Activated T-cell treated with anti-CD3 and anti-CD28 coated beads, Interleukin-2, amount 50 U/mL, for 1 hour (primary cell): ENCODE measurements around the gene TLE3.

Source experiments
- DNase-seq: peaks from one replicate; pipeline ENCODE4 v3.0.0-alpha.2; 2020

TLE3 gene

GRCh38 chr15:70025413-70026296 is 72.1 kb downstream of the TLE3 start:
- no peak for DNase-seq

- DNase-seq, result no peak
These were observed 73.2 kb downstream of the TLE3 start for GRCh38 chr15:70024521-70024920.

DNA sequence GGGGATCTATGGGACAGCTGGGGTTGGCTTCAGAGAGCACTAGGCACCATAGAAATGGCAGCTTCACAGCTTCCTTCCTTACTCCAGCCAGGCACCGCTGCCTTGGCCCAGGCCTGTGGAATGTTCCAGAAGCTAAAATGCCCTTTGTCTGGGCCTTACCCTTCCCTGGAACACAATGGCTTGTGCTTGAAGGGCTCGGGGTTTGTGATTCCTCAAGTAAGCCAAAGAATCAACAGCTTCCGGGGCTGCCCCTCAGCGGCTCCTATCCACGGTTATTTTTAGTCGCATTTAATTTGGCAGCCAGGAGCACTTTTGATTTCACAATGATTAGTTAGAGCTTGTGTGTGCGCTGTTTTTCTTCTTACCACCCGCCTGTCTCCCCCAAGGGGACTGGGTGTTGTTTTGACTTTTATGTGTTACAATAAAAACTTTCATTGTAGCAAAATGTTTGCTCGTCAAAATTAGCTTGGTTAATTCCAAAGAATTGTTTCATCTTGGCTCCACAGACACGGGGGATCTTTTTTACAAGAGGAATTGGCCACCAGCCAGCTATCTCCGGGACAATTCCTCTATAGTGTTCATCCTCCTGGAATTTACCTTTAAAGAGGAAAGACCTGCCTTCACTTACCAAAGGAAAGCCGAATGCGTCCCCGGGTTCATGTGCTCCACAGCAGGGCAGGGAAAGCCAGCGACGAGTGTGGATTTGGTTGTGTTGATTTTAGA is 73.8 kb downstream of the TLE3 start:
- DNase-seq, result no peak

- peak; percentile 43 for DNase-seq
These were observed 74.5 kb downstream of the TLE3 start for GRCh38 chr15:70023064-70023768.

GRCh38 chr15:70020229-70020628 is 77.5 kb downstream of the TLE3 start:
- no peak for DNase-seq

GRCh38 chr15:70018646-70019600 is 78.8 kb downstream of the TLE3 start:
- DNase-seq, result no peak

GRCh38 chr15:70017801-70018200 is 79.9 kb downstream of the TLE3 start:
- DNase-seq, result no peak

DNA sequence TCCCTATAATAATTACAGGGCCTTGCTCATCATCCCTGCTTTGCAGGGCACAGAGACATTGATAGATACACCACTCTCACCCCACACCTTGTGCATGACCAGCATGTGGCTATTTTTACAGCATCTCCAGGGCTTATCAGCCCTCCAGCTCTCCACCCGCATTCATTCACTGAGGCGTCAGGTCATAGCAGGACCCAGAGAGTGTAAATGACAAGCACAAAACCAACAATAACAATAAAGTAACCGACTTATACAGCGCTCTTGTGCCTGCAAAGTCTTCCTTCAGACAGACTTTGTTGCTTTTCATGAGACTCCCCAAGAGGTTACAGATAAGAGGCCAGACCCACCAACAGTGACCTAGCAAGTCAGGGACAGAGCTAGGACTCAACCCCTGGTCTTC is 80.7 kb downstream of the TLE3 start:
- no peak for DNase-seq

- DNase-seq, result no peak
These were observed 81.2 kb downstream of the TLE3 start for GRCh38 chr15:70016511-70016994.

GRCh38 chr15:70014860-70015490 is 82.7 kb downstream of the TLE3 start:
- DNase-seq, result no peak

GRCh38 chr15:70014331-70014730 is 83.4 kb downstream of the TLE3 start:
- DNase-seq, result no peak

DNA sequence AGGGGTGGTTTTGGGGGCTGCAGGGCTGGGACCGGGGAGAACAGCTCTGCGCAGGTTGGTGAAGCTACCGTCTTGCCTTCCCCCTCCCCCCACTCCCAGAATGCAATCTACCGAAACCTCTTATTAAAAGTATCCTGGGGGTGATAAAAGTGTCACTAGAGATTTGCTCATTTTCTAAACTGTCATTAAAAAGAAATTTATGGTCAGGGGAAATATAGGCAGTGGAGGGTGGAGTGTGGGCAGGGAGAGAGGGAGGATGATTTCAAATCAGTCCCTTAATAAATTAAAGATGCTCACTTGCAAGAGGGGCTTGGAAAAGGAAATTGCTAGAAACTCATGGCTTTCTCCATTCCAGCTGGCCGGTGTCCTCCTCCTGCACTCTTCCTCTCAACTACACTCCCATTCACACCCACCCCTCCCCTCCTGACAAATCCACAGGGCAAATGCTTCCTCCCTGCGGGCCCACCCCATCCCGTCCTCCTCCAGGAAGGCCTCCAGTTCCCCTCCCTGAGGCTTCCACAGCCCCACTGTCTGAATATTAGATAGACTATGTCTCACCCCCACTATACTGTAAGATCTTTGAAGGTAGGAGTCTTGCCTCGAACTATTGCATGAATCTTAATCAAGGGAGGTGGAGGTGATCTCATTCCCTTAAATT is 83.9 kb downstream of the TLE3 start:
- no peak for DNase-seq

DNA sequence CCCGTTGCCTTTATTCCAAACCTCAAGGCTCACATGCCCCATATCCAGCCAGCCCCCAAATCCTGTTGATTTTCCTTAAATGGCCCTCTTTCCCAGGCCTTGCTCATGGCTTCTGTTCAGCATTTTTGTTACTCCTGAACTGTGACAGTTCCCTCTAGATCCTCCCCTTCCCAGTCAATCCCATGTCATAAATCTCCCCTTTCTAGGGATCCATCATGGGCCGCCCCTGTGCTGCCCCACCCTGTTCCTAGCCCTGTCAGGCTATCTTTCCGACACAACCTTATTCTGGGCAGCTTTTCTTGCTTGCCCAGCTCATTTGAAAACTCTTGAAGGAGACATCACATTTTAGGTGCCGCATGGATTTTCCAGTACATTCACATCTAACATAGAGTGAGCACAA is 84.8 kb downstream of the TLE3 start:
- DNase-seq, result no peak

DNA sequence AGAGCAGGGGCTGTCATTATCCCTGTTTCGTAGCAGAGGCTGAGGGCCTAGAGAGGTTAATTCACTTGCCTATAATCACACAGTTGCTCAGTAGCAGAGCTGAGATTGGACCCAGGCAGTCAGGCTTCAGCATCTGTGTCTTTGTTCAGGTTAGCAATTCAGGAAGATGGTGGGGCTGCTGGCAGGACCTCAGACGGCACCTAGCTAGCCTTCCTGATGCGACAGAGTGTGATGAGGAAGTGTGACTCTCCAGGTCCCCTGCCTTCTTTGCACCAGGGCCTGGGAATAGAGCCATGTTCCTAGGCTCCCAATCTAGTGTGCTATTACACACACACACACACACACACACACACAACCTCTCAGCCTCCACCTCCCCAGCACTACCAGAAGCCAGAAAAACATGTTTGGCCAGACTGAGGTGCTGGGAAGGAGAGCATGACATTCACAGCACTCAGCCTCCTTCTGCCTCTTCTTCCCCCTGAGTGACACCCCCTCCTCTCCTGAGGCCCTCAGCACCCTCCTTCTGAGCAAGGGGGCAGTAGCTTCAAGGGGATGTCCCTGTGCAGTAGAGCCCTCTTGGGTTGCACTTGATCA is 88.9 kb downstream of the TLE3 start:
- DNase-seq, result no peak

DNA sequence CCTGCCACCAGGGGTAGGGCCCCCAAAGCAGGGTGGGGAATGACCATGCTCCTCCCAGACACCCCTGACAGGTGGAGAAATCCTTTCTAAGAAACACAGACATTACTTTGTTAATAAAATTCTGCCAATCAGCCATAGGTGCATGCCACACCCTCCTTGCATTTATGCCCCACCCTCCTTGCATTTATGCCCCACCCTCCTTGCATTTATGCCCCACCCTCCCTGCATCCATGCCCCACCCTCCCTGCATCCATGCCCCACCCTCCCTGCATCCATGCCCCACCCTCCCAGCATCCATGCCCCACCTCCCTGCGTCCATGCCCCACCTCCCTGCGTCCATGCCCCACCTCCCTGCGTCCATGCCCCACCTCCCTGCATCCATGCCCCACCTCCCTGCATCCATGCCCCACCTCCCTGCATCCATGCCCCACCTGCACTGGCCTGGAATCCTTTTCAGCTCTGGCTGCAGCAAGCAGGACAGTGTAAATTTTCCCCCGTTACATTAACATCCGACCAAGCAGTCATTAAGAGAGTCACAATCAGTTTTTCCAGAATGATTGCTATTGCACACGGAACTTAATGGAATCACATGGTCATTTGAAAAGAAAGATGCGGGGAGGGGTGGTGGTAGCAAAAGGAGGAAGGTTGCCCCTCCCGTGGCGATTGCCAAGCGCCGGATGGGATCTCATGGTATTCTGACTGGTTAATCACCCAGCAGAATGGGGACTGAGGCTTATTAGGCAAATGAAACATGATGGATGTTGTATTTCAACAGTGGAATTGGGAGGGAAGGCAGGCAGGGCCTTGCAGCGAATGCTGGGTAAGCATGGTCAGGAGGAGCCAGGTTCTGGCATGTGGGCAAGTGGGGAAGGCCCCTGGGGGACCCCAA is 91.2 kb downstream of the TLE3 start:
- DNase-seq, result no peak

- no peak for DNase-seq
These were observed 92.9 kb downstream of the TLE3 start for GRCh38 chr15:70004826-70005225.

DNA sequence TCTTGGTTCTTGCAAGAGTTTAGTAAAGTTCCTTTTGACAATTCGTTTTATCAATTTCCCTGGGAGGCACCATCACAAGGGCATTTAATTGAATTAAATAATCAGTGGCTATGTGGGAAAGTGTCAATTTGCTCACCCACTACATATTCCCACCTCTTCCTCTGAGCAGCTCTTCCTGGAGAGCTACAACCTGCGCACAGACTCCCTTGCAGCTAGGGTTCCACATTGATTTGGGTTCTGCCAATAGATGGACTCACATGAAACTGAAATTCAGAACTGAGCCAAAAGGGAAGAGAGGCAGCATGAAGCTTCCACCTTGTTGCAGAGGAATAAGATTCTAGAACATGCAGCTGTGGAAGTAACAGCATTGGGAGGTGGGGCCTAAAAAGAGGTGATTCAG is 94.8 kb downstream of the TLE3 start:
- DNase-seq, result no peak

- DNase-seq, result no peak
These were observed 95.9 kb downstream of the TLE3 start for GRCh38 chr15:70001859-70002258.

- DNase-seq, result no peak
These were observed 98.2 kb downstream of the TLE3 start for GRCh38 chr15:69999392-70000085.
